AG09319 (cell line): ENCODE measurements around the gene NOTUM.

ENCODE experiments used
- DNase-seq: peaks from one replicate; pipeline ENCODE4 v3.0.0-alpha.2; 2010; ENCODE audit warnings: low read depth; ENCODE audit errors: extremely low read depth
- TF ChIP-seq, protein P1 (sequence below): IDR thresholded peaks from 2 replicates; pipeline ENCODE4 v1.5.1; 2011; ENCODE audit warnings: low read depth, mild to moderate bottlenecking, inconsistent platforms, low read length, moderate library complexity

Gene NOTUM

DNA sequence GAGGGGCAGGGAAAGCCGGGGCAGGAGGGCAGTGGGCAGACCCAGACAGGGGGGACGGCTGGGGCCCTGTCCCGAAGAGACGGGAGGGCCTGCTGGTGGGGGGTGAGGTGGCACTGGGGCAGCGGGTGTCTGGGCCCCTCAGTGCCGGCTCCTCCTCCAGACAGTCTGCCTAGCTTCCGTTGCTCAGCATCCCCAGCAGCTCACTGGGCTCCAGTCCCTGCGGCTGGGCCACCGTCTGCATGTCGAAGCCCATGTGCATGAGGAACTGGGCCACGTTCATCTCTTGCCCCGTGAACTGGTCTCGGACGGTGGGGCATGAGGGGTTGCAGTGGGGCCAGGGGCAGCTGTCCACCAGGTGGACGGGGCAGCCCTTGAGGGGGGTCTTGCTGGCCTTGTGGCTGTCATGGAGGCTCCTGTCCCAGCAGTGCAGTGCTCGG is 8.2 kb downstream of the NOTUM start:
- DNase-seq, result no peak
- TF ChIP-seq, protein P1, sequence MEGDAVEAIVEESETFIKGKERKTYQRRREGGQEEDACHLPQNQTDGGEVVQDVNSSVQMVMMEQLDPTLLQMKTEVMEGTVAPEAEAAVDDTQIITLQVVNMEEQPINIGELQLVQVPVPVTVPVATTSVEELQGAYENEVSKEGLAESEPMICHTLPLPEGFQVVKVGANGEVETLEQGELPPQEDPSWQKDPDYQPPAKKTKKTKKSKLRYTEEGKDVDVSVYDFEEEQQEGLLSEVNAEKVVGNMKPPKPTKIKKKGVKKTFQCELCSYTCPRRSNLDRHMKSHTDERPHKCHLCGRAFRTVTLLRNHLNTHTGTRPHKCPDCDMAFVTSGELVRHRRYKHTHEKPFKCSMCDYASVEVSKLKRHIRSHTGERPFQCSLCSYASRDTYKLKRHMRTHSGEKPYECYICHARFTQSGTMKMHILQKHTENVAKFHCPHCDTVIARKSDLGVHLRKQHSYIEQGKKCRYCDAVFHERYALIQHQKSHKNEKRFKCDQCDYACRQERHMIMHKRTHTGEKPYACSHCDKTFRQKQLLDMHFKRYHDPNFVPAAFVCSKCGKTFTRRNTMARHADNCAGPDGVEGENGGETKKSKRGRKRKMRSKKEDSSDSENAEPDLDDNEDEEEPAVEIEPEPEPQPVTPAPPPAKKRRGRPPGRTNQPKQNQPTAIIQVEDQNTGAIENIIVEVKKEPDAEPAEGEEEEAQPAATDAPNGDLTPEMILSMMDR, result no peak

DNA sequence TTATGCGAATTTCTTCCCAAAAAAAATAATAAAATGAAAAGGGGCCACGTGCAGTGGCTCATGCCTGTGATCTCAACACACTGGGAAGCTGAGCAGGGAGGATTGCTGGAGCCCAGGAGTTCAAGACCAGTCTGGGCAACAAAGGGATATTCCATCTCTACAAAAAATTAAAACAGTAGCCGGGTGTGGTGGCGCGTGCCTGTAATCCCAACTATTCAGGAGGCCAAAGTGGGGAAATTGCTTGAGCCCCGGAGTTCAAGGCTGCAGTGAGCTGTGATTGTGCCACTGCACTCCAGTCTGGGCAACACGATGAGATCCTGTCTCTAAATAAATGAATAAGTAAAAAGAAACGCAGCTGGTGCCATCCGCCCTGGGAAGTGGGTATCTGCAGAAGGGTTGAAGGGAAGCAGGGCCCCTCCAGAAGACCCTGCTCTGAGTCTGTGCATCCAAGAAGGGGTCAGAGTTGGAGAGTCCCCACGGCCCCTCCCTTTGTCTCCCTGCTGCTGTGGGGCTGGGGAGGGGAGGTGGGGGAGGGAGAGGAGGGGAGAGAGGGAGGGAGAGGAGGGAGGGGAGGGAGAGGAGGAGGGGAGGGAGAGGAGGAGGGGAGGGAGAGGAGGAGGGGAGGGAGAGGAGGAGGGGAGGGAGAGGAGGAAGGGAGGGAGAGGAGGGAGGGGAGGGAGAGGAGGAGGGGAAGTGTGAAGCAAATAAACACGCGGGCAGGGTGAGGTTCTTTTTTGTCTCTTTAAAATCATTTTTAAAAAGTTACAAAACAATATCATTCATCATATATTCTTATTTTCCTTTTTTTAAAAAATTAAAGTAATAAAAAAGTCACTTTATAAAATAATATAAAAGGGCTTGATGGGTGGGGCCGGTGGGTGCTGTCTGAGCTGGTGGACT is 9.0 kb downstream of the NOTUM start:
- no peak for DNase-seq
- TF ChIP-seq, protein P1, result no peak

DNA sequence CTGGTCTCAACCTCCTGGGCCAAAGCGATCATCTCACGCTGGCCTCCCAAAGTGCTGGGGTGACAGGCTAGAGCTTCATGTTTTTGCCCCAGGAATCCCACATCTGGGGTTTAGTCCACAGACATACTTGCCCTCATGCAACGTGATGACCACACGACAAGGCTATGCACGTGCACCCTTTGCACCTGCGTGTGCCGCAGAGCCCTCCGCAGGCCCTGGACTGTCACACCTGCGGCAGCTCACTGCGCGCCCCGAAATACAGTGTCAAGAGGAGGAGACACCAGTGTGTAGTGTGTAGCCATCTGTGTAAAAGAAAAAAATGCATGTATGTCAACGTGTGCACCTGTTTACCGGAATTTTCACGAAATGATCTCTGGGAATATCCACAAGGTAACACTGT is 10.5 kb downstream of the NOTUM start:
- TF ChIP-seq, protein P1, result no peak
- no peak for DNase-seq

DNA sequence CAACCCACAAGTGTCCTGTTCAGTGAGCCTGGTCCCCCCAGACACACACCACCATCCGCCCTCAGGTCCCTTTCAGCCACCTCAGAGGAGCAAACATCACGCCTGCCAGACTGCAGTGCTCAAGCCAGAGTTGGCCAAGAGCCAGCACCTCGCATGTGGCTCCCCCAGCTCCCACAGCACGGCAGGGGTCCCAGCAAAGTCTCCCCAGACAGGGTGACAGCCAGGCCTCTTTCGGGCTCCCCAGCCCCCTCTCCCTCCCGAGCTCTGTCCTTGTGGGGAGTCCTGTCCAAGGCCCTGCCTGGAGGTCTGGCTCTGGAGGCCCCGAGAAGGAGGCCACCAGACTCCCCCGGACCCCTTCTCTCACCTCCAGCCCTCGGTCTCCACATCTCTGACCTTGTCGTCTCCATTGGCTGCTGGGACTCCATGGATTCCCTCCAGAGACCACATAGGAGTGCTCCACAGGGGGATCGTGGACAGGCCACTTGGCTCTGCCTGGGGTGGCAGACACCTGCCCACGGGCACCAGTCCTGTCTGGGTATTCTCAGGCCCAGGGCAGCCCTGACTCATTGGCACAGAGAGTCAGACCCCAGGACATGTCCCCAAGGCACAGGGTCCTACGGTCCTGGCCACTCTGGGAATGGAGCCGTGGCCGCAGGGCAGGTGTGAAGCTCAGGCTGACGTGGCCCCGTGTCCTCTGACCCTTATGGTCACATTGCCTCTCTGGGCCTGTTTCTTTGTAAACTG is 12.2 kb downstream of the NOTUM start:
- no peak for DNase-seq
- TF ChIP-seq, protein P1, result no peak

DNA sequence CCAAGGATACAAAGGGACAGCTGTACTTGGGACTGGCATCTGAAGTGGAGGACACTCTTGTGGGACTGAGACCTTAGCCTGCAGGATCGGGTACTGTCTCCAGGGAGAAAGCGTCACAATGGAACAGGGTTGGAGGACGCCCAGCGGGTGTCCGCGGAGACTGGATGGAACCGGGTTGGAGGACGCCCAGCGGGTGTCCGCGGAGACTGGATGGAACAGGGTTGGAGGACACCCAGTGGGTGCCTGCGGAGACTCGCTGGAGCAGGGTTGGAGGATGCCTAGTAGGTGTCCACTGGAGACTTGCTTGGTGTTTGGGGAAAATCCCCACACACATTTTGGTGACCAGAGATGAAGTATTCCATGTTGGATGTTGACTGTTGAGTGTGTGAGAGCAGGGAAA is 13.8 kb downstream of the NOTUM start, which contains the start of gene MYADML2:
MYADML2 (minus strand) TSS at position 45 of the 400 bp plus-strand sequence. CDS start 5,492 bp downstream, outside the sequence.
- TF ChIP-seq, protein P1, result no peak
- DNase-seq, result no peak

DNA sequence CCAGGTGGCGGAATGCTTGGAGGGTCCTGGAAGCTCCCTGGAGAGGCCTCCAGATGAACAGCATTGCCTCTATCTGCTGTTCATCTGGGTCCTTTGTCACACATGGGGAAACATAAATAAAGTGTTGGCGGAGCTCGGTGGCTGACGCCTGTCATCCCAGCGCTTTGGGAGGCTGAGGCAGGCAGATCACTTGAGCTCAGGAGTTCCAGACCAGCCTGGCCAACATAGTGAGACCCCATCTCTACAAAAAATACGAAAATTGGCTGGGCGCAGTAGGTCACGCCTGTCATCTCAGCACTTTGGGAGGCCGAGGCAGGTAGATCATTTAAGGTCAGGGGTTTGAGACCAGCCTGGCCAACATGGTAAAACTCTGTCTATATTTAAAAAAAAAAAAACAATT is 16.1 kb downstream of the NOTUM start:
- TF ChIP-seq, protein P1, result no peak
- DNase-seq, result no peak

DNA sequence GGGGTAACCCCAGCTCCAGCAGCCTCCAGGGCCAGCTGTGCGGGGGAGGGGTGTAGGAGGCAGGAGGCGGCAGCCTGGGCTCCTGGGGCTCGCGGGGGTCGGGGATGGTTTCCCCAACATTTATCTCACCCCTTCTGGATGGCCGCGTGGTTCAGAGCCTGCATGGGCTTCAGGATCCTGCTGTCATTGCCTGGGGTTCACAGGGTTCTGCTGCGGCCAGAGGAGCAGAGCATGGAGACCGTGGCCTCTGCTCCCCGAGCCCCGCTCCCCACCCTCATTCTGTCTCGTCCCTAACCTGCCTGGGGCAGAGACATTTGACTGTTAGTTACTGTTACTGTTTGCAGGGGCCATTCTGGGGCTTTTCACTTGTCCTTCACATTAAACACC is 18.8 kb downstream of the NOTUM start:
- no peak for DNase-seq
- TF ChIP-seq, protein P1, result no peak
